ENCODE results near the gene TRMO.

The TRMO gene

DNA sequence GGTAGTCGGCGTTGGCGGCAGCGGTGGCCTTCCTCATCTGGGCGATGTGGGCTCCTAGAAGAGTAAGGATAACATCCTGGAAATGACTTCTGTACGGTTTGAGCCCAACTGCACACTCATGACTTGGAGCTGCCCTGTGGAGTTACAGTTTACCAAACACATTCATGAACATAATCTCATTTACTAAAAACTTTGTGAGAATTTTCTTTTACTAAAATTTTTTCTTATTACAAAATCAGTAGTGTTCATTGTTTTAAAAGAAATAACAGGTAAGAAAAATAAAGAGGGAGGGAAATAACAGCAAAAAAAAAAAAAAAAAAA is 63.9 kb downstream of the TRMO start:
- TF ChIP-seq CTCF (IDR thresholded peaks at IDR 0.05; ENCODE audit: low read depth, low read length, missing control alignments): no peak
- H3K4me3 ChIP-seq (replicated peaks; ENCODE audit: low read depth, low read length): no peak overlapping the region

DNA sequence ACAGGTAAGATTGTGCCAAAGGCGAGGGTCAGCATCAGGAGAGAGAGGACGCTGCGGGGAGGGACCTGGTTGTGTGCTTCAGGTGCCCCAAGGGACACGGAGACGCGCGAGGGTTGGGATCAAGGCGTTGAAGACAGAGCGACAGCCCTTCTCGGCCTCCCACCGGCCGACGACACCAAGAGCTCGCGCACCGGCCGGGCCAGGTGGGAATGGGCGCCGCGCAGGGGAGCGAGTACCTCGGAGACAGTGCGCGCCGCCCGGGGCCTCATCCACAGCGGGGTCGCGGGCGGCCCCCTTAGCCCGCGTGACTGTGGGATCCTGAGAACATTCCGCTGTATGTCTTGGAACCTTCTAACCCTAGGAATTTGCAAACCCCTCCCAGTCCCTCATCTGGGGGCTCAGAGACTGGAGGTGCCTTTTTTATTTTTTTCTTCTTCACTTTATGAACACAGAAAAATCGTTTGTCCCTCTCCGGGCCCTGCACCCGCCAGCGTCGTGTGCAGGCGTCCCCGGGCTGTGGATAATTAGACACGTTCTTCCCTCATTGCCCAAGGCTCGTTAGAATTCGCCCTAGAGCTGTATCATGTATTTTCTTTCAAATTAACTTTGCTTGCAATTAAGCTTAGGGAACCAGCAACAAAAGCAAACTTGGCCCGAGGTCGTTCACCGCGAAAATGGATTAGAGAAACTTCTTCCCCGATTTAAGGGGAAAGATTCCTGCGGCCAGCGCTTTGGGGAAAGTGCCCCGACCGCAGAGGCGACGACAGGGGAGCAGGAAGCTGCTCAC is 64.5 kb downstream of the TRMO start:
- no peak overlapping the region for H3K4me3 ChIP-seq (replicated peaks; ENCODE audit: low read depth, low read length)
- no peak for DNase-seq (ENCODE audit: extremely low read depth, low read depth)
- no peak for TF ChIP-seq CTCF (IDR thresholded peaks at IDR 0.05; ENCODE audit: low read depth, low read length, missing control alignments)

More for the DNA sequence above, 63.9 kb downstream of the TRMO start:
- DNase-seq (ENCODE audit: extremely low read depth, low read depth): no peak

DNA sequence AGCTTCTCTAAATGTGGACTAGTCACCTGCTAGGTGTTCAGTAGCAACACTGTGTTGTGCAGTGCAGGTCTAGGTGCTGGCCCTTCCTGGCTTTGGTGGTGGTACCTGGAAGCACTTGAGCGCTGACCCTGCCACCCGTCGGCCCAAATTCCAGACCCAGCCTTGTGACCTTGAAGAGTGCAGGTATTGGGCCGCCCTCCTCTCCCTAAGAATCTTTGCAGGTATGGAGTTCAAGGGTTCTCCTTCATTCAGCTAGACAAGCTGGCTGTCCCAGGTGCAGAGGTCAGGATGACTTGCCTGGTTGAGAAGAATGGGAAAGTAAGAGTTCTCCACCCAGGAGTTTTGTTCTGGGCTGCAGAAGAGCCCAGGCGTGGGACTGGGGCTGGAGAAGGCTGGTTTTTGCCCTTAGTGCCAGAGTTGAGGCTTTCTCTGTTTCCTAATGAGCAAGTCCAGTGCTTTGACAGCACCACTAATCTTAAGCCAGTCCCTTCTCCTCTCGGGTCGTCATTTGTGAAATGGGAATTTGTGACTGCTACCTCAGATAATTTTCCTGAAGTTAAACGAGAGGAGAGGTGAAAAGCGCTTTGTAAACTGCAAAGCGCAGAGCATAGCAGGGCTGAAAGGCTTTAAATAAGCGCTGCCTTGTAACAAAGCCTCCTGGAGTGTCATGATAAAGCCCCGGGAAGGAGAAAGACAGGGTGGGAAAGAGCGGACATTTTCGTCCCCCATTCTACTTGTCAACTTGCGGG is 65.3 kb downstream of the TRMO start:
- H3K4me3 ChIP-seq (replicated peaks; ENCODE audit: low read depth, low read length): no peak overlapping the region
- TF ChIP-seq CTCF (IDR thresholded peaks at IDR 0.05; ENCODE audit: low read depth, low read length, missing control alignments): no peak
- DNase-seq (ENCODE audit: extremely low read depth, low read depth): no peak

DNA sequence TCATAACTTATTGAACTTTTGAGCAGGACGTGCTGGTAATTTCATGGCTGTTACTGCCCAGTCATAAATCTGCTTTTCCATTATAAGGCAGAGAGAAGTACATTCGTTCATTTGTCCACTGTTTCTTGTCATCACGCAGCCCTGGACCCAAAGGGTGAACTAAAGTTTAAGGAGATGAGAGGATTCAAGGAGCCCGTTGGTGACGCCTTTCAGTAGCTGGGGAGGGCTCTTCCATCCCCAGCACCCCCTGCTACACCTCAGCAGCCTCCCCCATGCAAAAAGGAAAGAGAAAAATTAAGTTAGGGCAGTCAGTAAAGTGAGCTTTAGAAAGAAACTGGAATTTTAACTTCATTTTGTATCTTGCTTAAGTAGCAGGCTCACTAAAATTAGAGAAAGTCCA is 66.4 kb downstream of the TRMO start:
- no peak for TF ChIP-seq CTCF (IDR thresholded peaks at IDR 0.05; ENCODE audit: low read depth, low read length, missing control alignments)
- no peak for DNase-seq (ENCODE audit: extremely low read depth, low read depth)
- H3K4me3 ChIP-seq (replicated peaks; ENCODE audit: low read depth, low read length): no peak overlapping the region

GRCh38 chr9:97855486-97855875 is 66.8 kb downstream of the TRMO start:
- no peak for TF ChIP-seq CTCF (IDR thresholded peaks at IDR 0.05; ENCODE audit: low read depth, low read length, missing control alignments)
- no peak overlapping the region for H3K4me3 ChIP-seq (replicated peaks; ENCODE audit: low read depth, low read length)
- DNase-seq (ENCODE audit: extremely low read depth, low read depth): no peak

DNA sequence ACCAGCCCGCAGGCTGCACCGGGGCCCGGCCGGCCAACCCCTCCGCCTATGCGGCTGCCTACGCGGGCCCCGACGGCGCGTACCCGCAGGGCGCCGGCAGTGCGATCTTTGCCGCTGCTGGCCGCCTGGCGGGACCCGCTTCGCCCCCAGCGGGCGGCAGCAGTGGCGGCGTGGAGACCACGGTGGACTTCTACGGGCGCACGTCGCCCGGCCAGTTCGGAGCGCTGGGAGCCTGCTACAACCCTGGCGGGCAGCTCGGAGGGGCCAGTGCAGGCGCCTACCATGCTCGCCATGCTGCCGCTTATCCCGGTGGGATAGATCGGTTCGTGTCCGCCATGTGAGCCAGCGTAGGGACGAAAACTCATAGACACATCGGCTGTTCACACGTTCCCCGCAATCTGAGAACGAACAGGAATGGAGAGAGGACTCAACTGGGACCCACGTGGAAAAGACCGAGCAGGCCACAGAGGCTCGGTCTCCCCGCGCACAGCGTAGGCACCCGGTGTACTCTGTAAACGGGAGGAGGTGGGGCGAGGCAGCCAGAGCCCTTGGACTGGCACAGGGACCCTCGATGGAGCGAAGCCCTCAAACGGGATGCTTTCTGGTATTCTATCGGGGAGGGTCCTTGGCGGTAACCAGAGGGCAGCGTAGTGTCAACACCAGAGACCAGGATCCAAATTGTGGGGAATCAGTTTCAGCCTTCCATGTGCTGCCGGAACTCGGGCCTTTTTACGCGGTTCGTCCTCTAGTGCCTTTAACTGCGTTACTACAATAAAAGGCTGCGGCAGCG is 67.4 kb downstream of the TRMO start:
- no peak for DNase-seq (ENCODE audit: extremely low read depth, low read depth)

More for the DNA sequence above, 67.4 kb downstream of the TRMO start:
- TF ChIP-seq CTCF (IDR thresholded peaks at IDR 0.05; ENCODE audit: low read depth, low read length, missing control alignments): no peak
- H3K4me3 ChIP-seq (replicated peaks; ENCODE audit: low read depth, low read length): no peak overlapping the region

All from HFF-Myc (cell line).